Measurements from ENCODE around the gene PKNOX1. TPM values are rescaled to one million over a fixed set of nuclear protein-coding genes. Genes with fewer than 3 reads are reported as not detected.

The PKNOX1 gene
- total and polyA plus RNA-seq, 9 of the 15 experiments (the other 6 are each of a cell fraction or from before 2014, with no cell fraction given) = 8.8 to 25.9 (median 13.2) TPM

- TF ChIP-seq ZNF121 (CRISPR knock-in tag; conservative IDR thresholded peaks at IDR 0.05) (no peak), CBX2 (IDR thresholded peaks at IDR 0.05; ENCODE audit: insufficient read depth, low read length, poor library complexity, severe bottlenecking) (no peak), TRIM25 (IDR thresholded peaks at IDR 0.05; ENCODE audit: borderline replicate concordance) (no peak), FOXJ3 (CRISPR knock-in tag; IDR thresholded peaks at IDR 0.05) (no peak), PHB2 (IDR thresholded peaks at IDR 0.05; ENCODE audit: low read depth) (no peak), TRIM28 (IDR thresholded peaks at IDR 0.05) (no peak), ZNF695 (CRISPR knock-in tag; IDR thresholded peaks at IDR 0.05) (no peak), ZNF282 (CRISPR knock-in tag; IDR thresholded peaks at IDR 0.05) (no peak), RBM34 (IDR thresholded peaks at IDR 0.05; ENCODE audit: borderline replicate concordance, insufficient read depth, low read length) (no peak), GTF2E2 (tag; IDR thresholded peaks at IDR 0.05) (no peak), MBD2 (IDR thresholded peaks at IDR 0.05; ENCODE audit: borderline replicate concordance, low read depth) (peak; percentile 99), ZNF324 (CRISPR knock-in tag; IDR thresholded peaks at IDR 0.05) (no peak), SMARCB1 (IDR thresholded peaks at IDR 0.05; ENCODE audit: insufficient read length, low read depth) (no peak), POLR2A (conservative IDR thresholded peaks at IDR 0.05) (no peak; the same call in 1 of the 2 replicates), SNIP1 (IDR thresholded peaks at IDR 0.05; ENCODE audit: low read depth) (no peak), DLX4 (CRISPR knock-in tag; IDR thresholded peaks at IDR 0.05) (no peak), SRSF9 (IDR thresholded peaks at IDR 0.05; ENCODE audit: borderline replicate concordance, low read depth, low read length) (no peak), SRSF1 (IDR thresholded peaks at IDR 0.05; ENCODE audit: low read depth, low read length) (no peak), ZFP1 (CRISPR knock-in tag; IDR thresholded peaks at IDR 0.05) (no peak), ZNF274 (IDR thresholded peaks at IDR 0.05; ENCODE audit: borderline replicate concordance, low read depth, low read length) (no peak), ZNF3 (CRISPR knock-in tag; IDR thresholded peaks at IDR 0.05) (no peak), RFX7 (CRISPR knock-in tag; IDR thresholded peaks at IDR 0.05) (no peak), ZNF444 (CRISPR knock-in tag; IDR thresholded peaks at IDR 0.05) (no peak), FOXK1 (CRISPR knock-in tag; IDR thresholded peaks at IDR 0.05; ENCODE audit: borderline replicate concordance) (no peak), TAF7 (tag; IDR thresholded peaks at IDR 0.05) (no peak), PCBP2 (IDR thresholded peaks at IDR 0.05; ENCODE audit: low read depth, low read length, poor library complexity, severe bottlenecking) (no peak), CREB1 (IDR thresholded peaks at IDR 0.05) (peak; percentile 97), CREB1 (CRISPR knock-in tag; IDR thresholded peaks at IDR 0.05) (peak; percentile 95)
- TF ChIP-seq, protein P1, sequence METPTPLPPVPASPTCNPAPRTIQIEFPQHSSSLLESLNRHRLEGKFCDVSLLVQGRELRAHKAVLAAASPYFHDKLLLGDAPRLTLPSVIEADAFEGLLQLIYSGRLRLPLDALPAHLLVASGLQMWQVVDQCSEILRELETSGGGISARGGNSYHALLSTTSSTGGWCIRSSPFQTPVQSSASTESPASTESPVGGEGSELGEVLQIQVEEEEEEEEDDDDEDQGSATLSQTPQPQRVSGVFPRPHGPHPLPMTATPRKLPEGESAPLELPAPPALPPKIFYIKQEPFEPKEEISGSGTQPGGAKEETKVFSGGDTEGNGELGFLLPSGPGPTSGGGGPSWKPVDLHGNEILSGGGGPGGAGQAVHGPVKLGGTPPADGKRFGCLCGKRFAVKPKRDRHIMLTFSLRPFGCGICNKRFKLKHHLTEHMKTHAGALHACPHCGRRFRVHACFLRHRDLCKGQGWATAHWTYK (CRISPR knock-in tag; IDR thresholded peaks at IDR 0.05) = peak; percentile 92
Observed at GRCh38 chr21:42973991-42974831, at the start of gene PKNOX1 (continued).

Data from K562 (cell line).